GM18867 (cell line): ENCODE data around the gene FOLR1.
"Not testable (repeated sequence)": the region's sequence is repeated elsewhere in the genome, so short reads cannot be mapped to it uniquely, and the experiment has no call there.

Experiments used
- ATAC-seq: cut with Tn5 transposase; IDR thresholded peaks from one replicate; pipeline ENCODE4 v1.9.1; 2021; ENCODE audit warnings: mild to moderate bottlenecking, moderate library complexity; ENCODE audit not compliant: unreplicated experiment

The FOLR1 gene

GRCh38 chr11:72191961-72192381 lies at the start of gene FOLR1:
TSS of gene FOLR1 (plus strand) at chr11:72192140. CDS start at chr11:72192174, 34 bp downstream.
- no peak for ATAC-seq

- not testable (repeated sequence) for ATAC-seq
Observed at GRCh38 chr11:72142543-72142942, 49.4 kb upstream of the FOLR1 start.

- ATAC-seq = no peak
Observed at GRCh38 chr11:72144807-72145565, 47.0 kb upstream of the FOLR1 start.

- ATAC-seq = no peak
Observed at GRCh38 chr11:72146625-72147024, 45.3 kb upstream of the FOLR1 start.

- ATAC-seq = no peak
Observed at GRCh38 chr11:72150882-72151281, 41.1 kb upstream of the FOLR1 start.

GRCh38 chr11:72153874-72154273 lies 38.1 kb upstream of the FOLR1 start:
- not testable (repeated sequence) for ATAC-seq

- ATAC-seq = no peak
Observed at GRCh38 chr11:72154816-72155215, 37.1 kb upstream of the FOLR1 start.

GRCh38 chr11:72155751-72156150 lies 36.2 kb upstream of the FOLR1 start:
- no peak for ATAC-seq

- ATAC-seq = no peak
Observed at GRCh38 chr11:72157131-72157530, 34.8 kb upstream of the FOLR1 start.

GRCh38 chr11:72160319-72160718 lies 31.6 kb upstream of the FOLR1 start:
- ATAC-seq = no peak

GRCh38 chr11:72162891-72163492 lies 28.9 kb upstream of the FOLR1 start:
- no peak for ATAC-seq

- ATAC-seq = not testable (repeated sequence)
Observed at GRCh38 chr11:72164187-72164586, 27.8 kb upstream of the FOLR1 start.

GRCh38 chr11:72169046-72169555 lies 22.8 kb upstream of the FOLR1 start:
- not testable (repeated sequence) for ATAC-seq

- ATAC-seq = not testable (repeated sequence)
Observed at GRCh38 chr11:72169754-72170153, 22.2 kb upstream of the FOLR1 start.

- not testable (repeated sequence) for ATAC-seq
Observed at GRCh38 chr11:72172043-72172442, 19.9 kb upstream of the FOLR1 start.

GRCh38 chr11:72173291-72173690 lies 18.6 kb upstream of the FOLR1 start:
- ATAC-seq = no peak

- no peak for ATAC-seq
Observed at GRCh38 chr11:72174302-72175070, 17.5 kb upstream of the FOLR1 start.

GRCh38 chr11:72177656-72178055 lies 14.3 kb upstream of the FOLR1 start:
- no peak for ATAC-seq

GRCh38 chr11:72179049-72179803 lies 12.7 kb upstream of the FOLR1 start:
- ATAC-seq = no peak

GRCh38 chr11:72179804-72180396 lies 12.0 kb upstream of the FOLR1 start:
- no peak for ATAC-seq
